HG03457 (cell line): ENCODE data around the gene DHRS11.

Experiments
- ATAC-seq: cut with Tn5 transposase; IDR thresholded peaks from one replicate; pipeline ENCODE4 v1.9.1; 2021; ENCODE audit warnings: moderate number of reproducible peaks; ENCODE audit not compliant: unreplicated experiment

DHRS11 gene, protein sequence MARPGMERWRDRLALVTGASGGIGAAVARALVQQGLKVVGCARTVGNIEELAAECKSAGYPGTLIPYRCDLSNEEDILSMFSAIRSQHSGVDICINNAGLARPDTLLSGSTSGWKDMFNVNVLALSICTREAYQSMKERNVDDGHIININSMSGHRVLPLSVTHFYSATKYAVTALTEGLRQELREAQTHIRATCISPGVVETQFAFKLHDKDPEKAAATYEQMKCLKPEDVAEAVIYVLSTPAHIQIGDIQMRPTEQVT

DNA sequence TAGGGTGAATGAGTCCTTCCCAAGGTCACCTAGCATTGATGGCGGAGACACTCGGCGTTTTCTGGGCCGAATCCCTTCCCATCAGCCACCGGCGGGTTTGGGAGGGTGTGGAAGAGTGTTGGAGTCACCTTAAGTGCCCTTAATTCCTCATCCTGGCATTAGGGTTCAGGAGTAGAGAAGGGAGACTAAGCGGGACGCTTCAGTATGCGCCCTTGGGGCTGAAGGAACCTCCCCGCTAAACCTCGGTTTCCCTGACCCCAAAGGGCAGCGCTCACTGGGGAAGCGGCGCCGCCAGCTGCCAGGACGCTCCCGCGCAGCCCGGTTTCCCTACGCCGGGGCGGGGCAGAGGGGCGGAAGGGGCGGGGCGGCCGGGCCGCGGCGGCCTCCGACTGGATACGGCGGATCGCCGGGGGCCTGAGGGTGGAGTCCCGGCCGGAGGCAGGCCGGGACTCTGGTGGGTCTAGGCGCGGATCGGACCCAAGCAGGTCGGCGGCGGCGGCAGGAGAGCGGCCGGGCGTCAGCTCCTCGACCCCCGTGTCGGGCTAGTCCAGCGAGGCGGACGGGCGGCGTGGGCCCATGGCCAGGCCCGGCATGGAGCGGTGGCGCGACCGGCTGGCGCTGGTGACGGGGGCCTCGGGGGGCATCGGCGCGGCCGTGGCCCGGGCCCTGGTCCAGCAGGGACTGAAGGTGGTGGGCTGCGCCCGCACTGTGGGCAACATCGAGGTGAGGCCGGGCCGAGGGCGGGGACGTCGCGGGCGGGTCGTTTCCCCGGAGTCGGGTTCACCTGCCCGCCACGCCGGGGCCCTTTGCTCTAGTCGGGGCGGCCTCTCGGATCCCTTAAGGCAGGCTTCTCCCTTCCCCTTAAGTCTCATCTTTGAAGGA is at the start of gene DHRS11:
DHRS11 (plus strand) TSS at position 446 of the 882 bp plus-strand sequence; CDS start at position 577, 131 bp downstream.
- no peak for ATAC-seq

DNA sequence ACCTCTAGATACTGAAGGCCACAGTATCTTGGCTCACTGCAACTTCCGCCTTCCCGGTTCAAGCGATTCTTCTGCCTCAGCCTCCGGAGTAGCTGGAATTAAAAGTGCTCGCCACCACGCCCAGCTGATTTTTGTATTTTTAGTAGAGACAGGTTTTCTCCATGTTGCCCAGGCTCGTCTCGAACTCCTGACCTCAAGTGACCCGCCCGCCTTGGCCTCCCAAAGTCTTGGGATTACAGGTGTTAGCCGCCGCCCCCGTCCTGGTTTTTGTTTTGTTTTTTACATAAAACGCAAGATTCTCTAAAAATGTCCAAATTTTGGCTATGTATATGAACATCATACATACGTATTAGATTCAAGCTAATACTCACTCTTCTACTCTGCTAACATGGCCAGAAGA is 48.9 kb upstream of the DHRS11 start:
- no peak for ATAC-seq

DNA sequence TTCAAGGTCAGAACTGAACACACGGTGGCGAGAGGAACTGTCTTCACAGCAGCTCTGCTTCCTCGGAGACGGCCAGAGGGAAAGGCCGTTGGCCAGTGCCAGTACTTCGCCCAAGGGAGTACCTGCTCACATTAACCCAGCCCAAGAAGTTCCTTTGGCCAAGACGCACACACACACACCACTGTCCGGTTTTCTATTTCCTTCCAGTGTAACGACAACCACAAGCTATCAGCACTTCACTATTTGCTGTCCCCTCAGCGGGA is 47.7 kb upstream of the DHRS11 start:
- peak; percentile 10 for ATAC-seq

DNA sequence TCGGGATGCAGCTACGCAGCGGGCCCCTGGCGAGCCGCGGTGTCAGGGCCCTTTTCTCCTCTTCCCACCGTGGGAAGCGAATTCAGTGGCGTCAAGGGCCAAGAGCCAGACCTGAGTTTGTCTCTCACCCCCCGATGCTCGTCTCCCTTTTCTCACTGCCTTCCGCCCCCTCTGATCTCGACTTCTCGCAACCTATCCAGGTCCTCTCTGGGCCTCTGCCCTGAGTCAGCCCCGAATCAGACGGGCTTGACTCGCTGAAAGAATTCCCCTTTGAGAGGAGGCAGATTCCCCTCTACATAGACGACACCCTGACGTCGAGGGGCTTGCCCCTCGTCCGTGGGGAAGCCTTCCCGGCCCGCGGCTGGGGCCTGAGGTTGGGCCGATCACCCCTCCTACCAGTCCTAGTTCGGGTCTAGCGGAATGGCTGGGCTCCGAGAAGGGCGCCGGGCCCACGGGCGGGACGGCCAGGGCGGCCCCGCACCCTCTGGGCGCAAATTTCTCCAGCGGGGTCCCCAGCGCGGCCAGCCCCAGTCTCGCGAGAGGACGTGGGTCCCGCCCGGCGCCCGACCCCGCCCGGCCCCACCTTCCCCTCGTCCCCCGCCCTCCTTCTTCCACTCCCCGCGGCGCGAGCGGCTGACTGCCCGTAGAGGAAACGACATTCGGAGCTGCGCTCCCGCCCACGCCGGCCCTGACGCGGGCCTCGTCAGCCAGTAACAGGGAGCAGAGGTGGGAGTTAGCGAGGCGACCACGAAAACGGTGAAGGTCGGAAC is 47.2 kb upstream of the DHRS11 start, which contains the start of gene GGNBP2:
GGNBP2 (plus strand) TSS at position 613 of the 770 bp plus-strand sequence. CDS start 806 bp downstream, outside the sequence.
- ATAC-seq = peak; percentile 42

DNA sequence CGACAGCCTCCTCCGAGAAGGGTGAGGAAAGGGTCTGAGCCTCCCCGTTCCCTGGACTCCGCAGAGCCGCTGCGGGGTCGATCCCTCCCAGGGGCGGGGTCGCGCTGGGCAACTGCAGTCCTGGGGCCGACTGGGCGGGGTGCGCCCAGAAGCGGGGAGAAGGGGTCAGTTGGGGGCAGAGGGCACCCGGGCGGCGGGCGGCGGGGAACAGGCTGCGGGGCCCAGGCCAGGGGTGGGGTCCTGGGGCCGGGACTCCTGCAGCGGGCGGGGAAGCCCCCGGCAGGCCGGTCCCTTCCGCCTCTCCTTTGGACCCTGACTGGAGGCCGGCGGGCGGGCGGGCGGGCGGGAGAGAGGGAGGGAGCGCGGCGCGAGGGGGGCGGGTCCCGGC is 46.6 kb upstream of the DHRS11 start:
- ATAC-seq = peak; percentile 18

DNA sequence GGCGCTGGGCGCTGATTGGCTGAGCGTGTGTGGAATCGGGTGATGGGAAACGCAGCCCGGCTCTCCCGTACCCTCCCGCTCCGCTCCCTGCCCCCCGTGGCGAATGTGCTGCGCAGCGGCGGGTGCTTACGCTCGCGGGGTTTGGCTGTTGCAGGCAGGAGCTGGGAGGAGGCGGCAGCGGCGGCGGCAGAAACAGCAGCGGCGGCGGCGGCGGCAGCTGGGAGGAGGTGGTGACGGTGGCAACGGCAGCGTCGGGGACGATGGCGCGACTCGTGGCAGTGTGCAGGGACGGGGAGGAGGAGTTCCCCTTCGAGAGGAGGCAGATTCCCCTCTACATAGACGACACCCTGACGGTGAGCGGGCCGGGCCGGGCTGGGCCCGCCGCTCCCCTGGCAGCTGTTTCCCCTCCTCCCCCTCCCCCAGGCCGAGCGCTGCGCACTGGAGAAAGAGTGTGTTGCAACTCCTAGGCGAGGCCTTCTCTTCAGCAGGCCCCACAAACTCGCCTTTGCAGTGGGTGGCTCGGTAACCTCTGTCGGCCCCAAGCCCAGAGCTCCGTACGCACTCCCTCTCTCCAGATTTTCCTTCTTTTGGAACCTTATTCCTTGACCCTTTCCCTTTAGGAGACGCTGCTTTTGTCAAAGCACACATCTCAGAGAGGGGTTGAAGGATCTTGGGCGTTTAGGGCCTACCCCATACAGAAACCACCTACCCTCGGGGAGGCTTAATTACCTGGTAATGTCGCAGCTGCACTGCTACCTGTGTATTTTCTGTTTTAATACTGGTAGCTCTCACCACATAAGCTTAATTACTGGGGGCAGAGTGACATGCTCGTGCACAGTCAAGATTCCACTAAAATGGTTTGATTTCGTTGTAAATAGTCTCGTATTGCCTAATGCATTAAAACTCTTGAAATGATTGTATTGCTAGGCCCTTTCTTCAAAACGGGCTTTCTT is 45.9 kb upstream of the DHRS11 start:
- peak; percentile 43 for ATAC-seq

DNA sequence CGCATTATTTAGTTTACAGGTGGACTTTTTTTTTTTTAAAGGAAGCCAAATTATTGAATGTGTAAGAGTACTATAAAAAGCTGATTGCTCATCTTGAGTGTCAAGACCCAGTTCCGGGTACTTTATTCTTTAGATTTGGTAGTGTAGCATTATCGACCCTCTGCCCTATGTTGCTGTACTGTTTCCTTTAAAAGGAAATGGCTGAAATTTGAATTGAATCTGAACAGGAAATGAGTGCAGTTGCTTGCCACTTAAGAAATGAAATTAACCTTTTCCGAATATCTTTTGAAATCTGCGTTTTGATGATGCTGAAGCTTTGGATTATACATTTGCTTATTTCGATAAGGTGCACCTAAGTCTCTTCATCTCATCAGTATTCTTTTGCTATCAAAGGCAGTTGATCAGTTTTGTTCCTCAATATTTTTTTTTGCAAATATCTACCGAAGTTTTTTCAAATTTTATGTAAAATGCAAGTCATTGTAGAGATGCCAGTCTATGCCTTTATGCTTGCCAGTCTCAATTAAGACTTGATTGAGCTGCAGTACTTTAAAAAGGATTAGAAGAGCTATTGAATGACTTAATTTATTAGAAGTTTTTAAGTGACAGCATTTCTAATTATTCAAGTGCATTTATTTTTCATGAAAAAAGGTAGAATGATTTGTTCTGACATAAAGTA is 45.1 kb upstream of the DHRS11 start:
- ATAC-seq = no peak

DNA sequence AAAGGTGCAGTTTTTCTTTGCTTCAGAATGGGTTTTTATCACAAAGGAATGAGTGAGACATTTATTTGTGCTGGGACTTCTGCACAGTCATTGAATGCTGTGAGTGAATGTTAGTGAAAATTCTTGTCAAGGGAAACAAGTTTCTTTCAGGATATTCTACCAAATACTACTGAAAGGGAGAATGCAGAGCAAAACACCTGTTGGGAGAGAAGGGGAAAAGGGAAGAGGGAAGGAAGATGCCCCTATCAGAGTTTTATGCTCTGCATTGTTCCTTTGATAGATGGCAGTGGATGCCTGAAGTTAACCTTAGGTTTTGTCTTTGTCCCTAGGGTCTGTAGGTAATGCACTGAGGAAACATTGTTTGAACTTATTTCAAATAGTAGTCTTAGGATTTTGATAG is 43.9 kb upstream of the DHRS11 start:
- no peak for ATAC-seq

DNA sequence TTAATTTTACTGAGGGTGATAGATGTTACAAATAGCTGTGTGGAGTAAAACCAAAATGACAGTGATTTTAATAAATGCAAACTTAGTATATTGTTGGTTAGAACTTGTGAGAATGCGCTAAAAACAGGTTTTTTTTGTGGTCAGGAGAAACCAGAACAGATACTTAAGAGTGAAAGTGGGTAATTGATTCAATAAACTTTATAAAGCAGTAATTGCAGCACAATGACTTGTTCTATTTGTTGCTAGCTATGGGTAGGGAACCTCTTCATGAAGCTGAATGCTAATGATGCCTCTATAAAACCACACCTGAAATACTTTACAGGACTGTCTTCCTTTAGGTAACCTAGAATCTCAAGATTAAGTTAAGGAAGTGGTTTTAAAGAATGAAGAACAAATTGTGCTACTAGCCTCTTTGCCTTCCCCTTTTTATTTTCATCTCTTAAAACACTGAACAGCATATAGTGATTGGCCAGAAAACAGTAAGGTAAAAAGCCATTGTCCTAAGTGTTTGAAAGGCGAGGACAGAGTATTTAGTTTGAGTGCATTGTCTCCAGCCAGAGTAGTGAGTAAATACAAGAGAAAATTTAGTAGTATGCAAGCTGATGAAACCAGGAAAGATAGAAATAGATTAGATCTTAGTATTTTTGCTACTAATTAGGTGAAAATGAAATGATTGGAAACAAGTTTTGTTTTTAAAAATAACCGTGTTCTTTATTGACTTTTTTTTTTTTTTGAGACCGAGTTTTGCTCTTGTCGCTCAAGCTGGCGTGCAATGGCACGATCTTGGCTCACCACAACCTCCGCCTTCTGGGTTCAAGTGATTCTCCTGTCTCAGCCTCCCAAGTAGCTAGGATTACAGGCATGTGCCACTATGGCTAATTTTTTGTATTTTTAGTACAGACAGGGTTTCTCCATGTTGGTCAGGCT is 40.9 kb upstream of the DHRS11 start:
- no peak for ATAC-seq

DNA sequence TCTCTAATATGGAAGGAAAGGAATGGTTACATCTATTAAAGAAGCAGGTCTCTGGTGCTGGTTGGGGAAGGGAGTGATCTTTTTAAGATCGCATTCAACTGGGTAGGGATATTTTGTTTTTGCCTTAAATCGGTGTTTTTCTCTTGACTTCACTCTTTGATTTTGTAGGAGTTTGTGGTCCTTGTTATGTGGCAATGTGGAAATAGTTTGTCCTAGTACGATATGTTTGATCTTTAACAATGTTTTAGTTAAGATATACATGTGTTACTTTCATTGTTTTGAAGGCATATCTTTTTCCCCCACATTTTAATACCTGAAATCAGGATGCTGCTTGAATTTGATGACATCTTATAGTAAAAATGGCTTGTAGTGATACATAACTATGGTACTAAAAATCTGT is 38.2 kb upstream of the DHRS11 start:
- no peak for ATAC-seq

DNA sequence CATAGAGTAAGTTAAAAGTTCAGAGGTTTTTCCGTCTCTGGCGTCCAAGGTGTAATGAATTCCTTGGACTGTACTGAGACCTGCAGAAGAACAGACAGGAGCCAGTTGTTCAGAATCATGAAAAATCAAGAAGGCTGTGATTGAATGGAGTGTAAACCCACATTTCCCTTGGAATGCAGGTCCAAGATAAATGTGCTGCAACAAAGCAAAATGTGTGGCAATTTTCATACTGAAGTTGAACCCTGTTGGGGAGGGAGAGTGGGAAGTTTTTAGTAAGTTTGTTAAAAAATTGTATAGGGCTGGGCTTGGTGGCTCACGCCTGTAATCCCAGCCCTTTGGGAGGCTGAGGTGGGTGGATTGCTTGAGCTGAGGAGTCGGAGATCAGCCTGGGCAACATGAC is 25.6 kb upstream of the DHRS11 start:
- ATAC-seq = no peak

DNA sequence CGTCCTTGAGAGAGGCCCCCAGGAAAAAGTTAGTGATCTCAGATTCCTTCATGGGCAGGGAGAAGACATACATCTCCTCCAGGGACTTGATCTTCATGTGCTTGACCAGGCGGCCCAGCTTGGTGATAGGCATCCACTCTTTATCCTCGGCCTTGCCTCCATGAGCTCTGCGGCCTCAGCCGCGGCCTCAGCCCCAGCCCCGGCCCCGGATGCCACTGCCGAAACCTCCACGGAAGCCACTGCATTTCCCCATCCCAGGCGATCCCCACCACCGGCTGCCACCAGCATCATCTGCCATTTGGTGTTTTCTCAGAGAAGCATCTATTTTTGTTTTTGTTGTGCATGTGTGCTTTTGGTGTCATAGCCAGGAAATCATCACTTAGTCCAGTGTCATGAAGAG is 16.7 kb upstream of the DHRS11 start:
- no peak for ATAC-seq

DNA sequence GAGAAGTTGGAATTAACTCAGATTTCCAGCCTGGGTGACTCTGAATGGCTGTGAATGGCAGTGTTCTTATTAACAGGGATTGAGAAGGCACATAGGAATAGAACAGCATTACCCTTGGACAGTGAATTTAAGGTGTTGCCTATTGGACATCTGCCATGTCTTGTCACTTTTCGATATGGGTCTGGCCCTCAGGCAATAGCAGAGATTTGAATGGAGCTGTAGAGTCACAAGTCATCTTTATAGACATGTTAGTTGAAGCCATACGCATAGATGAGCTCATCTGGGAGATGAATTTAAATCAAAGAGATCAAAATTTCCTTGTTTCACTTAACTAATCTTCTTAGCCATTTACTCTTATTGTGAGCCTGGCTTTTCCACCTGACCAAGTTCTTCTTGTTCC is 14.9 kb upstream of the DHRS11 start:
- ATAC-seq = no peak

DNA sequence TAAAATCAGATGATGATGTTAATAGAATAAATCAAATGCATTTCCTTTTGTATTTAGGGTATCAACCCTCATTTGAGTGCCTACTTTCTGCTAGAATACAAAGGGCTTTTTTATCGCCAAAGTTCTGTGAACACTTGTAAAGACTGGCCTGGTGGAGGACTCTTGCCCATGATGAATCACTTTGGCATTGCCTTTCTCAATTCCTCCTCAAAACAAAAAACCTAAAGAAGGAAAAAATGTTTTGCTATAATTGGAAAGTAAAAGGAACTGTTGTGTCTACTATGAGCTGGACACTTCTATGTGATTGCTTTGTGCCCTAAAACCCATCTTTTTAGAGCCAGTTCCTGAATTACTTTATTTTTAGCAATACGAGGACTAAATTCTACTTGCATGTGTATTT is 13.0 kb upstream of the DHRS11 start:
- ATAC-seq = no peak

DNA sequence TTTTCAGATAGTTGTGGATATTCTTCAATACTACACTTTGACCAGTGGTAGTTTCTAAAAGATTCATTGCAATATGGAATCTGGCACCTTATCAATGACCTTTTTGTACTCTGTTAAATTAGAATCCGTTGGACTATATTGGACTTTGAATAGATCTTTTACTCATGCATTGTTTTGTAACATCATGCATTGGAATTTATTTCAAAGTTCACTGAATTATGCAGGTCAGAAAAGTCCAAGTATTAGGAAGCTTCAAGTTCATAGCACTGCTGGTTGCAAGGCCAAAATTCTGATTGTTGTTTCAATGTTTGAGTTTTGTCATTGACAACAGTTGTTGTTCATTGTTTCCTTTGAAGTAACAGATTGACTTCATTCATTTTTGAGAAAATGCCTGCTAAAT is 7.9 kb upstream of the DHRS11 start:
- ATAC-seq = no peak

DNA sequence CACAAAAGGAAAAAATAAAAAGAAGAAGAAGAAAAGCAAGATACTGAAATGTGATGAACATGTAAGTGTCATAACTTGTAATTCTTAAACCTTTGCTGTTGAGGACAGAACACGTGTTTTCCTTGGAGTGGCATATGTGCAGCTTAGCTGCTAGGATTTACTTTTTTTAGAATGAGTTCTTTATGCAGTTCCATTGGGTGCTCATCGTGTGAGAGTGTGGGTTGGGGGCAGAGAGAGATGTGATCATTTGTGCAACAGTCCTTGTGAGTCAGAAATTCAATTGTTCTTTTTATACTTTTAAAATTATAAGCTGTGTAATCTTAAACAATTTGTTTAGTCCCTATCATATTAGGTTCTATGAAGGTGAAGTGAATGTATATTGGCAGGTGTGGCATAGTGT is 5.5 kb upstream of the DHRS11 start:
- no peak for ATAC-seq

DNA sequence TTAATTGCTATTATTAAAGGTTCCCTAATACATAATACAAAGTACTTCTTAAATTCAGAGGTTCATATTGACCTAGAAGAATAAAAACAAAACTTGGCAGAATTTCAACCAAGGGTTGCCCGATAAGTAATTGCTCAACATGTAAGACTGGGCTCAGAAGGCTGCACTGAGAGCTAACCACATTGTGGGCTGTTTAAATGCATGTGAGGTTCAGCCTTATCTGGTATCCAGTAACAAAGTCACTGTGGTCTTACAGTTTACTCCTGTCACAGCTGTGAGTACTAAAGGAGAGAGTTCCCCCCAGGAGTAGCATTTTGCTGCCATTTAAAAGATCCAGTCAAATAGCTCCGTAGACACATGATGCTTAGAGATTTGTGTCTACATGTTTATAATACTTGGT is 1.6 kb upstream of the DHRS11 start:
- ATAC-seq = no peak

DNA sequence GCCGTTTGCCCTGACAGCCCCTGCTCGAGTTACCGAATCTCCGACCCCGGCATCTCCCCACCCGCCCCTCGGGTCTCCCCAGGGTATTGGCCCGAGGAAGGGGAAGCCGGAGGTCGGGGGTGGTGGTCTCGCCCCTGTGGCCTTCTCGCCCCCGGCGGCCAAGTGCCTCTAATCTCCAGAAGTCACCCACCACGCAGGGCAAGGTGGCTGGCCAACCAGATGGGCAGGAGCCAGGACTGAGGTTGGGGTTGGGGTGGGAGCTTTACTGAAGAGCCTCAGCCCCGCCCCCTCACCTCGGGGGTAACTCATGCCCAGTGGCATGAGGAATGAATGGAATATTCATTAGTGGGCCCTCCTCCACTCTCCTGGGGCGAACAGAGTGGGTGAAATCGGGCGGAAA is 637 bp downstream of the DHRS11 start:
- ATAC-seq = no peak

DNA sequence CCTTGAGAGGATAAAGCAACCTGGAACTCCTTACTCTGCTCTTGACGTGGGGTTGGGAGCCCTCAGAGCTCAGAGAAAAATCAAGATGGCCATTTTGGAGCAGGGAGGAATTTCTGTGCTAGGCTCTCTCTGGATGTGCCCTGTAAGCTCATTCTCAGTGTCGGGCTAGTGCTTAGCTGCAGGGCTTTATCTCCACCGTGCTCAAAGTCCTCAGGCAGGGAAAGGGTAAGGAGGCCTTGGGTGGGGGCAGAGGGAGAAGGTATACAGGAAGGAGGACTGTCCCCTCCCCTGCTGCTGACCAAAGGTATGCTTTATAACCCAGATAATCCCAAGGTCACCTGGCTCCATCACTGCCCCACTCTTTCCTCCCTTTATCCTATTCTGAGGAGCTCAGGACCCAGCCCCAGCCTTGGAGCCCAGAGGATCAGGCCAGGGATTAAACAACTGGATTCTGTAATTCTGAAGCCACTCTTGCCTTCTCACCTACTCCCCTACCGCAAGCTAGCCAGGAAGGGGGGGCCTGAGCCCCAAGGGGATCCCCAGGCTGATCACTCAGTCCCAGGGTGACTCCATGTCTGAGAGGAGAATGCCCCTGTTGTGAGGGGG is 1.1 kb downstream of the DHRS11 start:
- ATAC-seq = no peak
